Activated CD8-positive, alpha-beta memory T cell treated with anti-CD3 and anti-CD28 coated beads, Interleukin-2, amount 50 U/mL, for 24 hours (primary cell): Measurements from ENCODE around the gene PLA2G4A.
"Not testable (repeated sequence)": the region's sequence is repeated elsewhere in the genome, so short reads cannot be mapped to it uniquely, and the experiment has no call there.

Experiments used
- DNase-seq: peaks from one replicate; pipeline ENCODE4 v3.0.0-alpha.2; 2020; ENCODE audit errors: extremely low read depth

Gene PLA2G4A

DNA sequence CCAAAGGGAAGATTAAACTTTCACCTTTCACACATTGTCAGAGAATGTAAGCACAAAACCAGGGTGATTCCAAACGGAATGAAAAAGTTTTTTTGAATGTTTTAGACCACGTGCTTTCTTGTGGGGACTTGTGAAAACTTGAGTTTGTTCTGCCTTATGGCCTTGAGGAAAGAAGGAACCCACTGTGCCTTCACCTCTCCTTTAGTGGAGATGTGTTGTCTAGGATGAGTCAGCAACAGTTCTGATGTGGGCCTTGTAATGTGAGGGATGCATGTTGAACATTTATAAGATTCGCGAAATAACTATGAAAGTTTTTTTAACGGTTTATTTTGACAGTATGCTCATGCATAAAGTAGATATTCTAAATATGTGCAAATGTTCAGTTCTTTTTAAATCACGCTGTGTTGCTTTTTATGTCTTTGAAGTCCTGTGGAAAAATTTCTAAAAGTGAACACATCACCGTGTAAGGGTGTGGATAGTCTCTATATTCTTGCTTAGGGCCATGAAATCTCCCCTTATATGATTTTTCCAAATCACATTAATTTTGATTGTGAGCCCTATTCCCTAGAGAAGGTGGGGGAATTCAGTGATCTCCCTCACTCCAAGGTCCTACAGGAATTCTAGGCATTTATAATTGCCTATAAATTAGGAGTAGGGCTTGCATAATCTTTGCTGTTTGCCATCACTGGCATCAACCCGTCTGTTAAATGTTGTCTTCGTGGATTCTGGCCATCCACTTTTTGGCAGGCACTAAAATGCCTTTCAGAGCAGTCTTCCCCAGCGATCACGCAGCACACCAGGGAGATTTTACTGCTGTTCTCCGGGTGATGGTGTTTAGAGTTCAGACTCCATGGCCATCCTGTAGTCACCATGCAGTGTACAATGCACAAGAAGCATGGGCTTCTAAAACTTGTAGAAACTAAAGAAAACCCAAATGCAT, 47.4 kb downstream of the PLA2G4A start:
- no peak for DNase-seq

DNA sequence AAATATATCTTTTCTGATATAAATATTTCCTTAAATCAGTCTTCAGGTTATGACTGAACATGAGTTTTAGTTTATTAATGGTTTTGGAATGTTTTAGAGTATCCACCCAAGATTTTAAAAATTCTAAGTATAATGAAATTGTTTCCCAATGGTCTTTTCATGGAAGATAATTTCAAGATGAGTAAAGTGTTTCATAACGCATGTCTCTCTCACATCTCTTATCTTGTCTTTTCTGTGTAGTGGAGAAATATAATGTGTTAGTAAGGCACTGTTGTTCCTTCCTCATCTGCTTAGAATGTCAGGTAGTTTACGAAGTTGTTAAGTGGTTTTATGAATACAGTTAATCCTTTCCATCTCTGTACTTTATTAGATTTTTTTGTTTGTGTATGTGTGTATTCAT, 49.6 kb downstream of the PLA2G4A start:
- no peak for DNase-seq

DNA sequence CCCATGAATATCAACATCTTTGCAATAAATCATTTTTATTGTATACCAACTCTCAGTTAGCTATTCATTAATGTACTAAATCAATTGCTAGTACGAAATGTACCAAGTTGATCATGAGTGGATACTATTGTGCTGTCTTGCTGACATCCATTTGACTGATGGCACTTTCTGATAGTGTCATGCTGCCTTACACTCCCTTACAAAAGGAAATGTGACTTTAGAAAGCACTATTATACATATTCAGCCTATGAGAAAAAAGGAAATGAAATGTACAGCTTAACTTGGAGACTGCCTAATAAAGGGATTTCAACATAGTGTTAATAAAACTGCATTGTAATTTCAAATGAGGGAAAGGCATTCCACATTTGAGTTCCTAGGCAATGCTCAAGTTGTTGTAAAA, 52.2 kb downstream of the PLA2G4A start:
- no peak for DNase-seq

DNA sequence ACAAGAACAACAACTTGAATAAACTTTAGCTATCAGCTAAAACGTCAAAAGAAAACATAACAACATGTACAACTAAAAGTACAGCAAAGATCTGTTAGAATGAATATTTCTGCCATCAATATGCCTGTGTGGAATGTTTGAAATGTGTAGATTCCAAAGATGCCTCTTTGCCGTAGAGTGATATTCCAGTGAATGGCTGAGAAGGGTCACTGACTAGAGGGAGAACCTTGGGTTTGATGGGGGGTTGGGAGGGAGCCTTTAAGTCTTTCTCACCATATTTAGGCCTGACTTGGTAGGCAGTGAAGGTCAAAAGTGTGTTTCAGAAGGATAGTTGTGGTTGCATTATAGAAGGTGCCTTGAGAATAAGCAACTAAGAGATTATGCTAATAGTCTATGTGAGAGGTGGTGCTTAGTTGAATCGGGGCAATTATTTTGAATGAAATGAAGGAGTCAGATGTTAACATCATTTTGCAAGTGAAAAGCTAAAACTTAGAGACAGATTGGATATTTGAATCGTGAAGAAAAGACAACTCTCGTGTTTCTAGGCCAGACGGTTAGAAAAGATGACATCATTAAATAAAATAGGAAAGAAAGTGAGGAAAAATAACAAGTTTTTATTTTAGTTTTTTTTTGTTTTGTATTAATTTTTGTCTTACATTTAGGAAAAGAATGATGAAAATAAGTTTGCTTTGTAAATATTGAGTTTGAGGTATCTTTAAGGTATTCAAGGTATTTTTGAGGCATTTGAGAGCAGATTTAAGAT, 53.8 kb downstream of the PLA2G4A start:
- DNase-seq = no peak

DNA sequence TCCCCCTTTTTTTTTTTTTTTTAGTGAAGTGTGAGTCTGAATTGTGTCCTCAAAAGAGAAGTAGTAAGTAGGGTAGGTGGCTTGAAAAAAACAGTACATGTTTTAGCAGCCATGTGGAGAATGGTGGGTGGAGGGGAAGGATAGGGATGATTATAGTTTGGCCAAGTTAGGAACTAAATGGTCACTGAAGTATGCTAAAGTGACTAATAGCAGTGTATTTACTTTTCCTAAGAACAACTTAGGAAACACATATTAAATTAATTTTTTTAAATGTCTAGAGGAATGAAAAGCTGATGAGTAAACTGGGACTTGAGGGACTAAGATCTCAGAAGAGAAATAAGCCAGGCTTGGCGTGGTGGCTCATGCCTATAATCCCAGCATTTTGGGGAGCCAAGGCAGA, 55.5 kb downstream of the PLA2G4A start:
- no peak for DNase-seq

DNA sequence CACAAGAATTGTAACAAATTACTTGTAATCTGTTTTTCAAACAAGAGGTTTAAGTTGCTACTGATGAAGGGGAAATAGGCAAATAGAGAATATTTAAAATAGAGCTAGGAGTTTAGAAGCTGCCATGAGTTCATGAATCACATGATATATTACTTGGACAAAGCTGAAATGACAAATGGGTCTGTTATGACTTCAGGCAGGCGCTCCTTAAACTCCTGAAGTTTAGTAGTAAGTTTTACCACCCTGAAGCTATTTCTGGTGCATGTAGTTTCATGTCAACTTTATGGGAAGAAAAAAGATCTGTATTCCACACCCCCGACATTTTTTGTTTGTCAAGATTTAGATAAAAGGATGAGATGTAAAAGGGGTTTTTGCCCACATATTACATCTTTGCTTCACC, 58.5 kb downstream of the PLA2G4A start:
- DNase-seq = no peak

DNA sequence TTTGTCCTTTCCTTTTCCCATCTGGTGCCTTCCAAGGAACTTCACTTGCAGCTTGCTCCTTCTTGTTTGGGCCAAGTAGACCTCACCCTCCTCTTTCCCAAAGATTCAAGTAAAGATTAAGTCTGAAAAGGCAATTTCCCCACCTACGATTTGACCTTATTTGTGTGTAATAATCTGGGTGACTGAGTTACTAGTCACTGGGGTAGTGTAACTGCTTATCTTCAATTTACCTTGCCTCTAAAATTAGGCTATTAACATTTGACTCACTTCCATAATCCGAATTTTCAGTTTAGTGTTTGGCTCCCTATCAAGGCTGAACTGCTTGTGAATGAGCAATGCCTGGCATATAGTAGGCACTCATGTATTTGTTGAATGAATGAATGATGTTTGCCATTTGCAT, 59.6 kb downstream of the PLA2G4A start:
- DNase-seq = no peak

DNA sequence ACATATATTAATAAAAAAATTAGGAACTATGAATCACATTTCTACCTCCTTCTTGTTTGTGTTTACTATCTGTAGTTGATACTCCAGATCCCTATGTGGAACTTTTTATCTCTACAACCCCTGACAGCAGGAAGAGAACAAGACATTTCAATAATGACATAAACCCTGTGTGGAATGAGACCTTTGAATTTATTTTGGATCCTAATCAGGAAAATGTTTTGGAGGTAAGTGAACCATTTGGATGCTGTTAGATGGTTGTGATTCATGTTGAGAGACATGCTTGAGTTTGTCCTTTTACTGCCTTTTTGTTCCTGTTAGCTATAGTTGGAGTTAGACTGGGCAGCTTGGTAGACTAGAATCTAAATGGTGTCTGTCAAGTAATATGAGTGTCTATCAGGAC, 64.2 kb downstream of the PLA2G4A start:
- no peak for DNase-seq

DNA sequence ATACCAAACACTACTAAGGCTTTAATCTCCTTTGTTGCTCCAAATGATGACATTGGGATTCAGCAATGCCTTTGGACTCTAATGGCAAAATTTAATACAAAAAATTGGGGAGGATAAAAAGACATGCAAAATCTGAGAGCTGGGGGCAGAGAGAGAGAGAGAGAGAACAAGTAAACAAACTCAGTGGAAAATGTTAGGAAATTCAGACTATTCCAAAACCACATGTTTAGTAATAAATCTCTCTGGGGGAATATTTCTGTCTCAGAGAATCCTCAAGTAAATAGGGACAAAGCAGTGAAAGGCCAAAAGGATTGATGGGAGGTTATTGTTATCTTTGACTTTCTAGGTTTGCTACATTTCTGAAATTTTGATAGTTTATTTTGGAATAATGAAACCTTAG, 65.7 kb downstream of the PLA2G4A start:
- no peak for DNase-seq

DNA sequence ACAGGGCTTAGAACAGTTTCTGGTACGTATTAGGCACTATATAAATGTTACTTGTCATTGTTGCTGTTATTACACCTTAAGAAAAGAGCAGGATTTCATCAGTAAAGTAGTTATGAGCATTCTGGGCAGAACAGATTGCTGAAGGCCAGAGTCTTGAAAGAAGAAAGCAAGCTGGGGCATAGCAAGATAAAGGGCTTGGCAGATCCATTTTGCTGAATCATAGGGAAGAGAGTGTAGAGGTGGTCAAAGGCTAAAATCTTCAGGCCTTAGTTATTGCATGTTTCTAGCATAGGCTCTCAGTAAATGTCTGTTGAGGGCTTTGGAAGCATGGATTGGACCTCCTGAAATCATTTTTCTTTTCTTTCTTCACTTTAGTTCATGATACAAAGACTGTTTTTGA, 67.5 kb downstream of the PLA2G4A start:
- DNase-seq = no peak

DNA sequence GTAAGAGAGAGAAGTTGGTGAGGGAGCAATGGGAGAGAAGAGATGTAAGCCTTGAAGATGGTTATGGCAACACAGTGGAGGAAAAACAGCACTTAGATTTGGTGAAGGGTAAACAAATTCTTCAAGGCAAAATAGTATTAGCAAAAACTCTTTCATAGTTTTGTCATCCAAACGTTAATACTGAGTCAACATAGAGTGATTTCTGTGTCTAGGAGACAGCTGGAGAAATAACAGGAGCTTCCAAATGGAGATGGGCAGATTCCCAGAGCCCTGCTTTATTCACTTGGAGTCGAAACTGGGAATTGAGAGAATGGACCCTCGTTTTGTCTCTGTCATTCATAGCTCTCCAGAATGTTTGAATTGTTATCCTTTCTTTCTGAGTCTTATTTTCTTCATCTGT, 68.3 kb downstream of the PLA2G4A start:
- DNase-seq = no peak

DNA sequence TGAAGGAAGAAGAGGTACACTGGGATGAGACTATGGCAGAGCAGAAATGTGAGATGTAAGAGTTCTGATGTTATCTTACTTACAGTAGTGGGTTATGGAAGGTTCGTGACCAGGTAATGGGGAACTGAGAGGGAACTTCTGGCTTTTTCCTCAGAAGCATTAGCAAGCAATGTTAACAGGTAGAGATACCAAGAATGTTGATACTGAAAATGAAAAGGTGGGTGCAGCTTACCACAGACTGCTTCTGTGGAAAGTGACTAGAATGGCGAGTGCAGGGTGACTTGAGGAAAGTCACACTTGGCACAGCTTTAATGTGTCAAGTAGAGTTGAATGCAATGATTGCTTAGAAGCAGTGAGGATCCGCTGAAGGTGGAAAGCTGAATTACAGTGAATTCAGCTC, 70.8 kb downstream of the PLA2G4A start:
- DNase-seq = no peak

DNA sequence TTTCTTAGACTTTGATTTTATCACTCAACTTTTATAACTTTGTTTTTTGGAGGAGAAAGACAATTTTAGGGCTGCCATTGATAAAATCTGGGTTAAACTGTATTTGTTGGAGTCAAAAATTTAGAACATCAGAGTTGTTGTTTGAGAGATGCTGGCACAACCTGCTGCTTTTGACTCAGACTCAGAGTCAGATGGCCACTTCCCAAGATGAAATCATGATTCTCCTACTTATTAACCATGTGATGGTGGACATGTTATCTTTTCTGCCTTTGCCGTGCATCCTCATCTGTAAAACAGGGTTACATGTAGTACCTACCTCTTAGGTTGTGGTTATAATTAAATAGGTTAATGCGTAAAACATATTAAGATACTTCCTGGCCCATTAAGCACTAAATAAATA, 71.2 kb downstream of the PLA2G4A start:
- DNase-seq = no peak

DNA sequence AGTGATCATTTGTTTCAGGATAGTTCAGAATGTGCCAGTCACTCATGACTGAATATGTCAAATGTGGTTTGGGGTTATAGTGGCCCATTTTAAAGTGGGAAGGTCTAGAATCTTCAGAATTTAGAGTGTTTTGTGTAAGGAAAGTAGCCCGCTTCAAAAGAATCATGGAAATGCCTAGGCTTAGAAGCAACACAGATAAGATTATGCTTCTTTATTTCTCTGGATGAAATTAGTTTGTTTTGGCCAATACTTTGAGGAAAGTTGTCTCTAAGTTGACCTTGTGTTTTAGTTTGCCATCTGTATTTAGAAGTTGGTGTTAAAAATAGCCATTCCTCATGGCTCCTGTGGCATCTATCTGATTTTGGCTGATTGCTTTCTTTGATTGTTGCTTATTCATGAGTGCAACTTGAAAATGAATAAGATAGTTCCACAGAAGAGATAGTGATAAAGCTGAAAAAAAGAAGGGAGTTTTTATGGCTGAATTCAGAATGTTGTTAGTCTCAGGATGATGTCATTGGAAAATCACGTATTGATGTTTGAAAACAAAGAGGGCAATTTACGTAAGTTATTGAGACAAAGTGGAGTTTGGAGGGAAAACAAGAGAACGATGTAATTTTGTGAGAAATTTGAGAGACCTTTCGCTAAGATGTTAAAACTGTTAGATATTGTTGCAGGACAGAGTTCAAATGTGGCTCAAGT, 71.9 kb downstream of the PLA2G4A start:
- no peak for DNase-seq

DNA sequence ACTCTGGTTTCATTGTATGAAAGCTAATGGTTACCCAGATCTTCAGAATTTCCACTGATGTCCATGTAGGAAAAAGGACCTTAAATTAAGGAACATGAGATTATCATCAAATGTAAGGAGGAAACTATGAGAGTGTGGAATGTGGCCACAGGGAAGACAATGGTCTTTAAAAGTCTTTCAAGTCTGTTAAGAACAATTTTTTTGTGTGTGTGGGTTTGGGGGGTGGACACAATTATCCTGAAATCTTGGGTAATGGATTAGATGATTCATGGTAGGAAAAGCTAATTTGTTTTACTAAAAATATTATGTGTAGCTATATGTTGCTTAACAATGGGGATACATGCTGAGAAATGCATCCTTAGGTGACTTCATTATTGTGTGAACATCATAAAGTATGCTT, 72.9 kb downstream of the PLA2G4A start:
- no peak for DNase-seq

DNA sequence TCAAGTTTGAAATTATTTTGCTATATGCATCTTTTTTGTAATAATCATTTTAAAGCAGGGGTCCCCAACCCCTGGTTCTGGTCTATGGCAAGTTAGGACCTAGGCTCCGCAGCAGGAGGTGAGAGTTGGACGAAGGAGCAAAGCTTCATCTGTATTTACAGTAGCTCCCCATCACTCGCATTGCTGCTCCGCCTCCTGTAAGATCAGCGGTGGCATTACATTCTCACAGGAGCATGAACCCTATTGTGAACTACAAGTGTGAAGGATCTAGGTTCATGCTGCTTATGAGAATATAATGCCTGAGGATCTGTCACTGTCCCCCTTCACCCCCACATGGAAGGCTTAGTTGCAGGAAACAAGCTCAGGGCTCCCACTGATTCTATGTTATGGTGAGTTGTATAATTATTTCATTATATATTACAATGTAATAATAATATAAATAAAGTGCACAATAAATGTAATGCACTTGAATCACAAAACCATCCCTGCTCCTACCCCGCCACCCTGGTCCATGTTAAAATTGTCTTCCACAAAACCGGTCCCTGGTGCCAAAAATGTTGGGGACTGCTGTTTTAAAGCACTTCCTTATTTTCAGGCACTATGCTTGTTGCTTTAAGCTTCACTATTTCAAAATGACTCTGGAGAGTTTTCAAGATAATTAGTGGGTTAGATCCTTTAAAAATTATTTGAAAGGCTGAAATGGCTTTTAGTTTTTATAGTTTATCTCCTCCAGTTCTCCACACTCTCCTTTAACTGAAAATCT, 74.8 kb downstream of the PLA2G4A start:
- DNase-seq = no peak

DNA sequence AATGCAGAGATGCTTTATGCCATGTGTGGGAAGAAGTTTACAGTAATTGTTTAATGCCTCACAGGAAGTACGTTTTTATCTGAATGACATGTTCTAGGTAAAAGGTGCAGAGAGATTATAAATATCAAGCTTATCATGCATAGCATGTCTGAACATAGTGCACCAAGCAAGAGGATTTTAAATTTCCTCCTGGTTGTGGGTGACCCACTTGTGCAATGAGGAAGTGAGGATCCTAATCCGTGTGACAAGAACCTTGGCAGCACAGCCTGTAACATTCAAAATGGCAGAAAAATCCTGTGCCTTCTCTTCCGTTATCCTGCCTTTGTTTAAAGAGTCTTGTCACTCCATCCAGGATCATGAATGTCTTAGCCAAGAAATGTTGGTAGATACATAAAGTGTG, 75.6 kb downstream of the PLA2G4A start:
- no peak for DNase-seq

DNA sequence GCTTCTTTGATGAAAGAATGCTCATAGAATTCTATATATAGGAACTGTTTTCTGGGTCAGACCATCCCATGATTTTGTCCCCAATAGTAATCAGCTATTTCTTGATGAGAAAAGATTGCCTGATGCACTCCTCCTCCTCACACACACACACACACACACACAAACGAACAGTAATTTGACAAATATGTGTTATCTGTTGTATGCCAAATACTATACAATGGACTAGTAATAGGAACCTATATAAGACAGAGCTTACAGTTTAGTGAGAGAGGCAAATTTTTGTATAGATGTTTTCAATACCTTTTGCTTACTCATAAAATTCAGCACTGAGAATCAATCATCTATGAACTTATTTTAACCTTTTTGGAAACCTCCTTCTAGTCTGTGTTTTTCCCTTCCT, 76.8 kb downstream of the PLA2G4A start:
- DNase-seq = no peak

DNA sequence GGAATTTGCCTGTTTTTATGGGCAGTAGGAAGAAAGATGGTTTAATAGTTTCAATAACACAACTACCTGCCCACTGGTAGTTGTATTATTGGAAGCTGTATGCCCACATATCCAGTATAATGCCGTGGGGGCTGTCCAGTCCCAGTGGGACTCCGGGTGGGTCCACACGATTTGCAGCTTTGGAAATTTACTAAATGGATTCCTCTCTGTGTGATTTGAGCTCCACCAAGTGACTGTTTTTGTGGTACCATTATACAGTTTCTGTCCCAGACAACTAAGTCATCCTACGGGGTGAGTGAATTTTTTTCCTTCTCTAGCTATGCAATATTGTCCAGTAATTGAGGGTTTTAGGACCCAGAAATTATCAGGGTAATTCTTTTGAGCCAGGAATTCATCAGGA, 86.8 kb downstream of the PLA2G4A start:
- no peak for DNase-seq

DNA sequence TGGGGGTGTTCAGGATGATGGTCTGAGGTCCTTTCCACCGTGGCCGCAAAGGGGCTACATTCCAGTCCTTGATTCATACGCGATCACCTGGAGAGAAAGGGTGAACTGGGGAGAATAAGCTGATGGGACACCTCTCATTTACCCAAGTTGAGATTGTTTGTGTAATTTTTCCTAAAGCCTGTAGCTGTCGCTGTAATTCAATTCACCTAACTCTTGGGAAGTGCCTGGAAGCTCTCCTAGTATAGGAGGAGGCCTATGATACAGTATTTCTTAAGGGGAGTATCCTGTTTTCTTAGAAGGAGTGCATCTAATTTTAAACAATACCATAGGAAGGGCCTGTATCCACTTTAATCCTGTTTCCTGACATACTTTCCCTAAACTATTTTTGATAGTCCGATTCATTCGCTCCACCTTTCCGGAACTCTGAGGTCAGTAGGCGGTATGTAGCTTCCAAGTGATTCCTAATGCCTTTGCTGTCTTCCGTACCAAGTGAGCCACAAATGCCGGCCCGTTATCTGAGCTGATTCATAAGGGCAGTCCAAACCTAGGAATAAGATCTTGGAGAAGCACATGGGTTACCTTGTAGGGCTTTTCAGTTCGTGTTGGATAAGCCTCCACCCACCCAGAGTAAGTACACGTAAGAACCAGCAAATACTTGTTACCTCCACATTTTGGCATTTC, 88.5 kb downstream of the PLA2G4A start:
- DNase-seq = not testable (repeated sequence)

DNA sequence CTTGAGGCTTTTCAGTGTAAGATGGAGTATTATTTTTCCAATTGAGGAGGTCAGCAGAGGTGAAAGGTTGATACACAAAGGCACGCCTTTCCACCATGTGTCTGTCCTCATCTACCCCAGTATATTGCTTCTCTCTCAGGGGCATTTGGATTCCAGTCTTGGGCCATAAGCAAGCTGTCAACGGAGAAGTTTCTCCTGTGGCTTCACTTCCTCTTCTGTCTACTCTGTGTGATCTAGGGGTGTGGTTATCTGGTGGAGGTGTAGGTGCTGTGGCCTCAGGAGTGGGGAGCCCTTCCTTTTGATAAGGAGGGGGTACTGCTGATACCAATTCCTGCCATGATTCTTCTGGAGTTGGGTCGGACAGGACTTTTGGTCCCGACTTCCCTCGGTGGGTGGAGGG, 92.6 kb downstream of the PLA2G4A start:
- not testable (repeated sequence) for DNase-seq
